Breast epithelium (tissue), 4 donors: ENCODE data around the gene KCNN3. TPM values are rescaled to one million over a fixed set of nuclear protein-coding genes. Genes with fewer than 3 reads are reported as not detected.

ENCODE experiments used
- DNase-seq, 2 donors: peaks; one replicate each; pipeline ENCODE4 v3.0.0-alpha.2; 2019; ENCODE audit warnings: low spot score in 2 of 2
- H3K27ac ChIP-seq, 2 donors: fragments of 200-600 bp; sonication (generic) in 1 of 2; one replicate each; pipeline ENCODE4 v1.5.1; 2016 to 2019; ENCODE audit warnings: mild to moderate bottlenecking in 1 of 2
- H3K27me3 ChIP-seq, 2 donors: fragments of 200-600 bp; sonication (generic) in 1 of 2; one replicate each; pipeline versions ENCODE4 v1.5.1 to v1.6.0; 2017 to 2019; ENCODE audit warnings: control low read depth in 1 of 2, mild to moderate bottlenecking in 1 of 2
- H3K36me3 ChIP-seq: fragments of 200-600 bp; one replicate; pipeline ENCODE4 v1.5.1; 2019
- H3K4me1 ChIP-seq, 2 donors: fragments of 200-600 bp; sonication (generic); one replicate each; pipeline ENCODE4 v1.5.1; 2016 to 2019; ENCODE audit warnings: control low read depth in 1 of 2
- H3K4me3 ChIP-seq, 3 donors: fragments of 200-600 bp; sonication (generic); 1 replicate in 2 of 3; 2 replicates in 1 of 3; pipeline ENCODE4 v1.5.1; 2016 to 2019; ENCODE audit warnings: mild to moderate bottlenecking in 3 of 3, moderate library complexity in 2 of 3
- H3K9me3 ChIP-seq, 2 donors: fragments of 200-600 bp; sonication (generic) in 1 of 2; one replicate each; pipeline ENCODE4 v1.5.1; 2016 to 2019; ENCODE audit warnings: control low read depth in 1 of 2
- CTCF ChIP-seq, 3 donors: fragments of 450-650 bp; IDR thresholded peaks; one replicate each; pipeline ENCODE4 v1.5.1; 2016 to 2017; ENCODE audit warnings: antibody characterized with exemption in 3 of 3, mild to moderate bottlenecking in 3 of 3, moderate library complexity in 3 of 3
- POLR2A ChIP-seq: fragments of 450-650 bp; IDR thresholded peaks from one replicate; pipeline ENCODE4 v1.6.1; 2016; ENCODE audit warnings: antibody characterized with exemption, mild to moderate bottlenecking, moderate library complexity
- POLR2AphosphoS5 ChIP-seq, 3 donors: sonication (generic); formaldehyde crosslinking; IDR thresholded peaks; one replicate each; pipeline ENCODE4 v1.6.1; 2017; ENCODE audit warnings: antibody characterized with exemption in 3 of 3
- intact Hi-C: fragments of 100-400 bp; cut with DNase I; formaldehyde crosslinking; loops from one replicate; pipeline ENCODE4 v1.15.1; 2023; ENCODE audit warnings: low total_unique reads
- total RNA-seq, 3 donors: library from RNA; depleted of rRNA; stranded (reverse); fragments of >200 nt; gene quantifications; one replicate each; pipeline ENCODE4 v1.1.0, GENCODE V29; 2016

The KCNN3 gene
- total RNA-seq, 3 donors from 2014 or later = 0.96 to 1.6 (median 1.0) TPM

- no peak overlapping the region for H3K4me3 ChIP-seq
- intact Hi-C loops = no loop called here
- H3K27me3 ChIP-seq = no peaks in the 10 kb centered on the region
- no peaks in the 10 kb centered on the region for H3K9me3 ChIP-seq
- TF ChIP-seq POLR2AphosphoS5 (IDR thresholded peaks at IDR 0.05) (no peak), CTCF (IDR thresholded peaks at IDR 0.05) (no peak), POLR2A (no peak)
- DNase-seq = no peak
- no peaks in the 10 kb centered on the region for H3K36me3 ChIP-seq
- H3K27ac ChIP-seq = no peak overlapping the region
- no peaks in the 10 kb centered on the region for H3K4me1 ChIP-seq
Observed at GRCh38 chr1:154706851-154707250, 163.2 kb downstream of the KCNN3 start.

GRCh38 chr1:154705544-154705943 lies 164.5 kb downstream of the KCNN3 start:
- intact Hi-C loops = no loop called here
- no peak for TF ChIP-seq POLR2AphosphoS5 (IDR thresholded peaks at IDR 0.05)
- TF ChIP-seq POLR2A = no peak
- TF ChIP-seq CTCF (IDR thresholded peaks at IDR 0.05) = no peak
- H3K27ac ChIP-seq = no peak overlapping the region

GRCh38 chr1:154703170-154703569 lies 166.9 kb downstream of the KCNN3 start:
- Histone ChIP-seq H3K9me3 (no peaks in the 10 kb centered on the region), H3K27me3 (no peaks in the 10 kb centered on the region), H3K4me1 (no peaks in the 10 kb centered on the region), H3K4me3 (no peak overlapping the region), H3K36me3 (no peaks in the 10 kb centered on the region), H3K27ac (no peak overlapping the region)
- no peak for TF ChIP-seq POLR2AphosphoS5 (IDR thresholded peaks at IDR 0.05)
- no peak for TF ChIP-seq CTCF (IDR thresholded peaks at IDR 0.05)
- no peak for TF ChIP-seq POLR2A
- intact Hi-C loops = no loop called here
- no peak for DNase-seq

More at GRCh38 chr1:154705544-154705943, 164.5 kb downstream of the KCNN3 start:
- Histone ChIP-seq H3K9me3 (no peaks in the 10 kb centered on the region), H3K4me1 (no peaks in the 10 kb centered on the region), H3K4me3 (no peak overlapping the region), H3K36me3 (no peaks in the 10 kb centered on the region), H3K27me3 (no peaks in the 10 kb centered on the region)
- no peak for DNase-seq

GRCh38 chr1:154698320-154699096 lies 171.6 kb downstream of the KCNN3 start:
- no peak for TF ChIP-seq POLR2A
- Histone ChIP-seq H3K4me3 (no peak overlapping the region), H3K27ac (no peak overlapping the region), H3K27me3 (no peaks in the 10 kb centered on the region), H3K36me3 (no peaks in the 10 kb centered on the region), H3K4me1 (no peaks in the 10 kb centered on the region), H3K9me3 (no peaks in the 10 kb centered on the region)
- no peak for DNase-seq
- intact Hi-C loops = no loop called here

GRCh38 chr1:154697710-154698109 lies 172.4 kb downstream of the KCNN3 start:
- Histone ChIP-seq H3K36me3 (no peaks in the 10 kb centered on the region), H3K9me3 (no peaks in the 10 kb centered on the region), H3K27me3 (no peaks in the 10 kb centered on the region), H3K4me1 (no peaks in the 10 kb centered on the region), H3K4me3 (no peak overlapping the region), H3K27ac (no peak overlapping the region)
- DNase-seq = no peak
- intact Hi-C loops = loop anchor here (1.0 kb wide), 1 partner anchor 21 kb away; no protein-coding TSS in a partner anchor
- TF ChIP-seq POLR2AphosphoS5 (IDR thresholded peaks at IDR 0.05) = no peak
- TF ChIP-seq CTCF (IDR thresholded peaks at IDR 0.05) = no peak
- TF ChIP-seq POLR2A = no peak
